Adrenal gland (tissue), 12 donors: ENCODE measurements around the gene RGL1. TPM values are rescaled to one million over a fixed set of nuclear protein-coding genes. Genes with fewer than 3 reads are reported as not detected.

Experiments
- DNase-seq, 7 donors: peaks; one replicate each; pipeline ENCODE4 v3.0.0-alpha.2; 2019 to 2020
- H3K27ac ChIP-seq, 5 donors: fragments of 200-600 bp; sonication (generic) in 4 of 5; 1 replicate in 3 of 5; 2 replicates in 2 of 5; pipeline versions ENCODE4 v1.5.1 to v1.8.0; 2016 to 2020; ENCODE audit warnings: mild to moderate bottlenecking in 1 of 5
- H3K27me3 ChIP-seq: fragments of 200-600 bp; 2 replicates; pipeline ENCODE4 v1.8.0; 2021
- H3K36me3 ChIP-seq, 2 donors: fragments of 200-600 bp; replicated peaks in 1 of 2; 1 replicate in 1 of 2; 2 replicates in 1 of 2; pipeline versions ENCODE4 v1.5.1 to v1.8.0; 2018 to 2022
- H3K4me1 ChIP-seq, 2 donors: fragments of 200-600 bp; replicated peaks in 1 of 2; 1 replicate in 1 of 2; 2 replicates in 1 of 2; pipeline versions ENCODE4 v1.5.1 to v1.8.0; 2018 to 2021
- H3K4me3 ChIP-seq, 4 donors: fragments of 200-600 bp; sonication (generic) in 3 of 4; one replicate each; pipeline ENCODE4 v1.5.1; 2016 to 2018
- H3K9me3 ChIP-seq, 3 donors: fragments of 200-600 bp; sonication (generic) in 1 of 3; replicated peaks in 1 of 3; 1 replicate in 2 of 3; 2 replicates in 1 of 3; pipeline versions ENCODE4 v1.5.1 to v1.8.0; 2016 to 2021
- CTCF ChIP-seq, 6 experiments: fragments of 450-650 bp in 4 of 6; fragments of 200-600 bp in 2 of 6; sonication (generic) in 1 of 6; IDR thresholded peaks; 1 replicate in 5 of 6; 2 replicates in 1 of 6; pipeline versions ENCODE4 v1.5.1 to v1.8.0; 2016 to 2021; ENCODE audit warnings: antibody characterized with exemption in 6 of 6, mild to moderate bottlenecking in 2 of 6, moderate library complexity in 1 of 6
- POLR2A ChIP-seq, 2 donors: fragments of 450-650 bp; IDR thresholded peaks; one replicate each; pipeline ENCODE4 v1.6.1; 2017; ENCODE audit warnings: antibody characterized with exemption in 2 of 2, mild to moderate bottlenecking in 2 of 2, moderate library complexity in 1 of 2
- WGBS, 4 donors: extraction: QIAGEN DNeasy Blood & Tissue Kit in 2 of 4; methylation state at CpG; one replicate each; pipeline versions ENCODE4 v1.1.5 to v1.1.7; 2013 to 2017; 5-methylcytosine and 5-hydroxymethylcytosine counted together
- intact Hi-C, 2 donors: fragments of 100-400 bp; cut with DNase I; formaldehyde crosslinking; loops; one replicate each; pipeline versions ENCODE4 v1.14.1 to v1.15.0; 2022 to 2023
- polyA plus RNA-seq, 3 donors: library from polyadenylated mRNA; stranded (reverse); fragments of 200-250 nt in 2 of 3; fragments of 350-450 nt in 1 of 3; fragmentation: Illumina TruSeq in 1 of 3; extraction: RNeasy Lipid Tissue Mini Kit (QIAGEN cat#74804) in 1 of 3; gene quantifications; one replicate each; pipeline ENCODE4 v1.2.3, GENCODE V29; 2013 to 2014
- total RNA-seq, 9 donors: library from RNA; depleted of rRNA in 4 of 9; stranded (reverse); fragments of >200 nt in 4 of 9; fragments of 120-200 nt in 1 of 9; fragmentation: NEBNext Ultra II Directional in 1 of 9; extraction: Animal tissue kit (Norgen Biotek cat#: 25700) in 1 of 9; gene quantifications; one replicate each; pipeline versions ENCODE4 v1.1.0 to v1.2.4, GENCODE V29; 2013 to 2023
- donor health status: healthy with polysubstance abuse.
- donor health status: Bipolar disorder and iron deficiency.
- donor health status: DM: yes; HTN: yes; CAD: no.
- donor health status: DM: no; HTN: no; CAD: no.
- donor health status: DM: no; HTN: no; CAD: no.
- donor health status: DM: yes; HTN: yes; CAD: no.

Gene RGL1
- total and polyA plus RNA-seq, 12 donors = 15.5 to 76.9 (median 34.9) TPM

GRCh38 chr1:183956559-183957188 is 151.8 kb downstream of the RGL1 start:
- Histone ChIP-seq H3K36me3 (no peaks in the 10 kb centered on the region), H3K9me3 (no peaks in the 10 kb centered on the region), H3K27me3 (no peaks in the 10 kb centered on the region), H3K4me1 (peaks cover 0 to 19% of the 10 kb centered on the region in 2 donors), H3K4me3 (no peak overlapping the region), H3K27ac (peak overlapping the region in 1 of 5 donors; percentile 28)
- peak in 1 of 6 experiments; percentile 15 for TF ChIP-seq CTCF (IDR thresholded peaks at IDR 0.05)
- no peak for TF ChIP-seq POLR2A (IDR thresholded peaks at IDR 0.05)
- WGBS, 4 donors = 49 to 62% (median 59%) methylated on average over 2 of the region's 2 CpGs
- intact Hi-C loops = no loop called here
- DNase-seq = peak in 2 of 7 donors; percentile 17 to 32

- DNase-seq = no peak
- H3K4me3 ChIP-seq = no peak overlapping the region
- H3K9me3 ChIP-seq = no peaks in the 10 kb centered on the region
- intact Hi-C loops = no loop called here
- WGBS, 4 donors = 70 to 91% (median 84%) methylated on average over 4 of the region's 4 CpGs
- TF ChIP-seq POLR2A (IDR thresholded peaks at IDR 0.05) (no peak), CTCF (IDR thresholded peaks at IDR 0.05) (no peak)
- H3K4me1 ChIP-seq = peaks cover 0 to 19% of the 10 kb centered on the region in 2 donors
- no peaks in the 10 kb centered on the region for H3K27me3 ChIP-seq
- H3K27ac ChIP-seq = peak overlapping the region in 1 of 5 donors; percentile 24
- H3K36me3 ChIP-seq = no peaks in the 10 kb centered on the region
Measured at GRCh38 chr1:183957216-183957830, 152.4 kb downstream of the RGL1 start.

- no peaks in the 10 kb centered on the region for H3K27me3 ChIP-seq
- no peaks in the 10 kb centered on the region for H3K36me3 ChIP-seq
- 64 to 75% (median 70%) methylated on average over 1 of the region's 1 CpG for WGBS, 4 donors
- H3K4me3 ChIP-seq = no peak overlapping the region
- TF ChIP-seq CTCF (IDR thresholded peaks at IDR 0.05) (no peak), POLR2A (IDR thresholded peaks at IDR 0.05) (no peak)
- H3K9me3 ChIP-seq = no peaks in the 10 kb centered on the region
- intact Hi-C loops = no loop called here
- H3K27ac ChIP-seq = no peak overlapping the region
- DNase-seq = no peak
- peaks cover 0 to 19% of the 10 kb centered on the region in 2 donors for H3K4me1 ChIP-seq
Measured at GRCh38 chr1:183958958-183959357, 154.0 kb downstream of the RGL1 start.

GRCh38 chr1:183961132-183961531 is 156.2 kb downstream of the RGL1 start:
- WGBS, 4 donors = 90 to 96% (median 94%) methylated on average over 5 of the region's 5 CpGs
- no peaks in the 10 kb centered on the region for H3K27me3 ChIP-seq
- H3K36me3 ChIP-seq = no peaks in the 10 kb centered on the region
- no peak overlapping the region for H3K4me3 ChIP-seq
- intact Hi-C loops = no loop called here
- H3K9me3 ChIP-seq = no peaks in the 10 kb centered on the region
- no peak for DNase-seq
- H3K27ac ChIP-seq = no peak overlapping the region
- TF ChIP-seq CTCF (IDR thresholded peaks at IDR 0.05) = no peak
- TF ChIP-seq POLR2A (IDR thresholded peaks at IDR 0.05) = no peak
- peaks cover 0 to 19% of the 10 kb centered on the region in 2 donors for H3K4me1 ChIP-seq
